Panc1 (cell line): Measurements from ENCODE around the gene RGS10. TPM values are rescaled to one million over a fixed set of nuclear protein-coding genes. Genes with fewer than 3 reads are reported as not detected.

Experiments
- ATAC-seq: fragments of 200-7000 bp; cut with Tn5 transposase; 2 replicates; pipeline ENCODE4 v1.9.1; 2020; ENCODE audit warnings: mild to moderate bottlenecking, moderate library complexity
- BruUV-seq: library from RNA; stranded (reverse); fragments of 400-500 nt; replicated peaks from 2 replicates; lab custom pipeline; 2021; lab: Mats Ljungman, UMichigan
- CTCF ChIA-PET: fragments of 300-600 bp; sonication (Branson Sonifier 250); formaldehyde crosslinking; loops from one replicate; lab custom pipeline; 2022; ENCODE audit warnings: antibody characterized with exemption; lab: Charles Lee
- POLR2A ChIA-PET: fragments of 300-600 bp; sonication (Branson Sonifier 250); formaldehyde crosslinking; loops from one replicate; lab custom pipeline; 2022; ENCODE audit warnings: antibody characterized with exemption; lab: Charles Lee
- DNase-seq: peaks from one replicate; pipeline ENCODE4 v3.0.0-alpha.2; 2010; ENCODE audit warnings: low read depth, low spot score
- H3K27ac ChIP-seq: 2 replicates; pipeline ENCODE4 v1.5.1; 2011; ENCODE audit warnings: mild to moderate bottlenecking, low read length, inconsistent platforms
- H3K27me3 ChIP-seq: fragments of 200-500 bp; sonication (Bioruptor generic); 2 replicates; pipeline ENCODE4 v1.6.0; 2014; ENCODE audit warnings: low read length, inconsistent platforms; ENCODE audit not compliant: control insufficient read depth, insufficient read depth
- H3K36me3 ChIP-seq: fragments of 200-500 bp; sonication (Bioruptor generic); 2 replicates; pipeline ENCODE4 v1.5.1; 2014; ENCODE audit warnings: inconsistent platforms, mild to moderate bottlenecking, low read length, moderate library complexity; ENCODE audit not compliant: control insufficient read depth, insufficient read depth
- H3K4me1 ChIP-seq: 2 replicates; pipeline ENCODE4 v1.5.1; 2011; ENCODE audit warnings: inconsistent platforms, mild to moderate bottlenecking, low read length, moderate library complexity; ENCODE audit not compliant: control insufficient read depth, insufficient read depth
- H3K4me3 ChIP-seq, 2 experiments: 2 replicates each; pipeline ENCODE4 v1.5.1; 2011 to 2012; ENCODE audit warnings: low read depth in 2 of 2, low read length in 2 of 2, mild to moderate bottlenecking in 2 of 2, inconsistent platforms in 1 of 2, moderate library complexity in 1 of 2
- H3K9me3 ChIP-seq: fragments of 200-500 bp; sonication (Bioruptor generic); 2 replicates; pipeline ENCODE4 v1.5.1; 2014; ENCODE audit warnings: low read depth, mild to moderate bottlenecking, inconsistent platforms, low read length, moderate library complexity; ENCODE audit not compliant: control insufficient read depth, insufficient read depth
- CTCF ChIP-seq: fragments of 450-650 bp; IDR thresholded peaks from 2 replicates; pipeline ENCODE4 v1.5.1; 2017; ENCODE audit warnings: mild to moderate bottlenecking
- POLR2AphosphoS5 ChIP-seq: IDR thresholded peaks from 2 replicates; pipeline ENCODE4 v1.6.1; 2012; ENCODE audit warnings: mild to moderate bottlenecking, low read depth, low read length, moderate library complexity
- REST ChIP-seq, 2 experiments: IDR thresholded peaks; 2 replicates each; pipeline ENCODE4 v1.6.1; 2011 to 2012; ENCODE audit warnings: low read depth in 2 of 2, control low read depth in 1 of 2, low read length in 1 of 2, mild to moderate bottlenecking in 1 of 2, moderate library complexity in 1 of 2; ENCODE audit not compliant: insufficient read depth in 1 of 2
- SIN3A ChIP-seq: IDR thresholded peaks from 2 replicates; pipeline ENCODE4 v1.6.1; 2012; ENCODE audit warnings: low read depth, mild to moderate bottlenecking, low read length, moderate library complexity, borderline replicate concordance; ENCODE audit not compliant: insufficient read depth
- TCF7L2 ChIP-seq: IDR thresholded peaks from 2 replicates; pipeline ENCODE4 v1.6.1; 2011; ENCODE audit warnings: mild to moderate bottlenecking, low read depth, low read length, inconsistent platforms
- in situ Hi-C: cut with HindIII; loops from 2 replicates; pipeline ENCODE4 v1.10.0; 2016; ENCODE audit warnings: low sequenced_read_pairs, low pct_unique_long_range_greater_than_20kb
- intact Hi-C: fragments of 100-400 bp; cut with micrococcal nuclease; formaldehyde crosslinking; loops from one replicate; pipeline ENCODE4 v1.10.0; 2022; ENCODE audit not compliant: unreplicated experiment
- total RNA-seq: library from RNA; stranded (reverse); gene quantifications from one replicate; pipeline ENCODE4 v1.2.1, GENCODE V29; 2021; ENCODE audit not compliant: unreplicated experiment

The RGS10 gene
- total RNA-seq, 1 experiment from 2014 or later, result 68.6 TPM

- TF ChIP-seq SIN3A (no peak), POLR2AphosphoS5 (no peak), CTCF (no peak), REST (IDR thresholded peaks at IDR 0.05; ENCODE audit: insufficient read depth in 1 of 2, low read depth in 2 of 2, low read length in 1 of 2) (no peak), TCF7L2 (no peak)
- CTCF ChIA-PET, result interaction anchor here (0.6 to 1.7 kb wide), 3 partner anchors 9 to 188 kb away, joined by 3 to 5 read pairs (median 4); no protein-coding TSS in a partner anchor
- POLR2A ChIA-PET, result interaction anchor here (0.6 to 0.7 kb wide), 2 partner anchors 14 to 1118 kb away, joined by 3 to 5 read pairs; no protein-coding TSS in a partner anchor
- 0 out of 2 replicates have a peak, but pooled peaks cover 4% of the 10 kb centered on the region for H3K4me1 ChIP-seq
- H3K4me3 ChIP-seq, result no peak overlapping the region
- no peak overlapping the region for H3K27ac ChIP-seq
- in situ Hi-C loops (no loop called here), intact Hi-C loops (no loop called here)
- DNase-seq, result no peak
- no peaks in the 10 kb centered on the region; the same call in 1 of the 2 replicates for H3K27me3 ChIP-seq
- H3K36me3 ChIP-seq, result no peaks in the 10 kb centered on the region
- H3K9me3 ChIP-seq, result no peaks in the 10 kb centered on the region
- ATAC-seq, result no peak
- BruUV-seq, result no TSS peak
Observed at GRCh38 chr10:119480667-119481066, 61.9 kb downstream of the RGS10 start.

- in situ Hi-C loops, result no loop called here
- no peak for ATAC-seq
- ChIA-PET CTCF (interaction anchor here (0.6 to 1.8 kb wide), 3 partner anchors 10 to 280 kb away, joined by 3 to 8 read pairs (median 5); no protein-coding TSS in a partner anchor), POLR2A (no interaction called here)
- Histone ChIP-seq H3K9me3 (no peaks in the 10 kb centered on the region), H3K27me3 (no peaks in the 10 kb centered on the region; the same call in 1 of the 2 replicates), H3K27ac (no peak overlapping the region), H3K4me1 (no peaks in the 10 kb centered on the region), H3K4me3 (no peak overlapping the region), H3K36me3 (no peaks in the 10 kb centered on the region)
- DNase-seq, result no peak
- TF ChIP-seq REST (IDR thresholded peaks at IDR 0.05; ENCODE audit: insufficient read depth in 1 of 2, low read depth in 2 of 2, low read length in 1 of 2) (no peak), TCF7L2 (no peak), POLR2AphosphoS5 (no peak), SIN3A (no peak), CTCF (no peak)
- intact Hi-C loops, result no loop called here
- BruUV-seq, result no TSS peak
Observed at GRCh38 chr10:119479532-119479931, 63.0 kb downstream of the RGS10 start.
